Activated CD8-positive, alpha-beta memory T cell treated with anti-CD3 and anti-CD28 coated beads, Interleukin-2, amount 50 U/mL, for 24 hours (primary cell): ENCODE measurements around the gene LAD1.

Experiments used
- DNase-seq: peaks from one replicate; pipeline ENCODE4 v3.0.0-alpha.2; 2020; ENCODE audit errors: extremely low read depth

LAD1 gene

DNA sequence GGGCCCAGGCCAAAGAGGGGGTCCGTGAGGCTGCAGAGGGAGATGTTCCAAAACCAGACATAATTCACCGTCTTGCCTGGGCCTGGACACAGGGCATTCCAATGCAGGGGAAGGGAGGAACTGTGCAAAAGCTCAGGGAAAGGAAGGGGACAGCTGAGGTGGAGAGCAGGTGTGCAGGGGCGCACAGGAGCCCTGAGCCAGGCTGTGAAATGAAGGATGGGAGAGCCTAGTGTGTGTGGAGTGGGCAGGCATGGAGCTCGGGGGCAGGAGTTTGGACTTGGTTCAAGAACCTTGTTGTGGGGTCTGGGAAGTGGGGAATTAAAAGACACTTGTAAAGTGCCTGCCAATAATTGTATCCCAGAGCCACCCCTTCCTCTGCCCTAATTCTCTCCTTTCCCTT lies 20.1 kb upstream of the LAD1 start:
- DNase-seq: no peak

GRCh38 chr1:201418461-201418860 lies 19.3 kb upstream of the LAD1 start:
- no peak for DNase-seq

DNA sequence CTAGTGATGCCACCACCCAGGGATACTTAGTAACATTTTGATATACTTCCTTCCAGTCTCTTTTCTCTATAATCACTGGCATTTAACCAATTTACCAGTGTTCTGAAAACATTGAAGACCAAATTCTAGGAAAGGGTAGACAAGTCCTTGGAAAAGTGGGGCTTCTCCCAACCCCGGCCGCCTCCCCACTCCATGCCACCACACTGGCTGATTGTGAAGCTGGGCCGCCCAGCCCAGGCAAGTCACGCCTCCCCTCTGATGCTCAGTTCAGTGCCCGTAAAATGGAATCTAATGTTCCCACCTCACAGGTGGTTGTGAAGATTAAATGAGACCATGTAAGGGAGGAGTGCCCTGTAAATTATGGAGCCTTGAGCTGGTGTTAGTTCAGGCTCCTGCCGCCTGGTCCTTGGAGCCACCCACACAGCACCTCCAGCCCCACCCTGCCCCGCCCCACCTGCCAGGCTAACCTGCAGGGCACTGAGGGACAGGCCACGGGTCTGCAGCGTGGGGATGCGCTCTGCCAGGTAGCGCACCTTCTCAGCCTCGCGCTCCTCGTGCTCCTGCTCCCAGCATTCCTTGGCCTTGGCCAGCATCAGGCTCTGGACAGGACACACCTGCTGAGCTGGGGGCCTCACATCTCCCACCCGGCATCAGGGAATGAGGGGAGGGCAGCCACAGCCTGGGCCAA lies 15.1 kb upstream of the LAD1 start:
- no peak for DNase-seq

DNA sequence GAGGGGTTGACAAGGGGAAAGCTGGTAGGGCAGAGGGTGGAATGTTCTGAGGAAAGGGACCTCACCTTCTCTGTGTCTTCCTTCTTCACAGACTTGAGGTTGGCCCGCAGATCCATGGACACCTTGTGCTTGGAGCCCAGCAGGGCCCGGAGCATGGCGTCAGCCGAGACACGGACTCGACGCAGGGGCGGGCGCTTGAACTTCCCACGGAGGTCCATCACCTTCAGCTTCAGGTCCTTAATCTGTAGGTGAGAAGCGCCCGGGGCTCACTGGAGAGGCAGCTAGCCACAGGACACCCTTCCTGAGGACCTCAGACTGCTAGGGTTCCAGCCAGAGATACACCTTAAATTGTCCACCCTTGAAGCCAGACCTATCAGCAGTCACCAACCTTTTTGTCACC lies 12.2 kb upstream of the LAD1 start:
- DNase-seq: no peak

DNA sequence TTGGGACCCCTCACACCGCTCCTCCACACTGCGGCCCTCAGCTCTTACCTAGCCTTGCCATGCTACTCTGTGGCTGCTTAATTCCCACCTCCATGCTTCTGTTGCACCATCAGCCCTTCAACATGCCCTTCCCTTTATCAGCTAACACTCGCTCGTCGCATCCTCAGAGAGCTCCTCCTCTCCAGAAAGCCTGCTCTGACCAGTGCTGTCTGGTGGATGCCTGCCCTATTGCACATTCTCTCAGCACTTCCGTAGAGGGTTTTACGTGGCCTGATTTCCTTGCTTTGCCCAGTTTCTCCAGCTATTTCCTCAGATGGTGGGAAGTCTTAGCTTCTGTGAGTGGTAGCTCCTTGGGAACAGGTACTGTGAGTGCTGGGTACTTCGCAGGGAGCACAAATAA lies 10.3 kb upstream of the LAD1 start:
- DNase-seq: no peak

- DNase-seq: no peak
These were observed 9.7 kb upstream of the LAD1 start for GRCh38 chr1:201408834-201409200.

DNA sequence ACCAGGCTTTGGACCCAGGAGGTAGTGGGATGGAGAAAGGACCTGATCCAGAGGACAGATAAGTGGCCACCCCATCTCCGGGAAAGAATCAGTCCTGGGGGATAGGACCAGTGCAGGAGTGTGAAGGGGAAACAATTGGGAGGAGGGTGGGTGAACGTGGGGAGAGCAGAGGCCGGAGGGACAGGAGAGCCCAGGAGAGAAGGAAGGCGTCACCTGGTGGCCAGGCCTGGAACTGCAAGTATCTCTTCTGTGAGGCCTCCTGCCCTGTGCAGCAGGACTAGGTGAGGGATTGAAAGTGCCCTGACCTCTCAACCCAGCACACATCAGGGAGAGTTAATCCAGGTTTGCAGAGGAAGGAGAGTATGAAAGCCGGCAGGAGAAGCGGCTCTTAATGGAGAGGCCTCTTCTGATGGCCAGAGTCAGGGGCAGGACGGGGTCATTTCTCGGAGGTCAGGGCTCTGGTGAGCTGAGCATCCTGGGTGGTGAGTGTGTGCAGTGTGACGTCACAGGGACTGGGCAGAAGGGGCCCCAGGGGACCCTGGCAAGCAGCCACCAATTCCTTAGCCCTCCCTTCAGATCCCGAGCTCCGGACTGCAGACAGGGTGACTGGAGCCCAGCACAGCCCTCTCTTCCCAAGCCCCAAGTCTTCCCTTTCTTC lies 9.2 kb upstream of the LAD1 start:
- peak; percentile 34 for DNase-seq

DNA sequence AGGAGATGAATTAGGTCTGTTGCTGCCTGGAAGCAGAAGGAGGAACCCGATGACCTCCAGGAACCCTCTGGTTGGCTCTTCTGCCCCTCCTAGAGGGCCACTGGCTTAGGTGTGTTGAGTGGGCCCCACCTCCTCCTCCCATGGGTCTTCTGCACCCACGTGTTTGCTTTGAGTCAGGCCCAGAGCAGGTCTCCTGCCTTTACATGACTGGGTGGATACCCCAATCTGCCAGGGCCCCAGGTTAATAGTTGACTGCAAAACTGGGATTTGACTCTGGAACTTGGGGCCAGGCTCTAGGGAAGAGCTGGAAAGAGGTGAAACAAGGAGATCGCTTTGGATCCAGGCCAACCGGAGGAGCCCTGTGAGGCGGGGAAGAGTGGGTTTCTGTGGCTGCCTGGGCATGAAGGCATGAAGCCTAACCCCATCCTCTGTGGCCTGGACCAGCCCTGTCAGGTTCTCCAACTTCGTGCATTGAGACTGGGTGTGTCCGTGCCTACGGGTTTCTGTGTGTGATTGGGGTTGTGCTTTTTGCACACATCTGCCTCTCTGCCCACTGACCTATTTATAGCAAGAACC lies 7.8 kb upstream of the LAD1 start:
- DNase-seq: no peak

DNA sequence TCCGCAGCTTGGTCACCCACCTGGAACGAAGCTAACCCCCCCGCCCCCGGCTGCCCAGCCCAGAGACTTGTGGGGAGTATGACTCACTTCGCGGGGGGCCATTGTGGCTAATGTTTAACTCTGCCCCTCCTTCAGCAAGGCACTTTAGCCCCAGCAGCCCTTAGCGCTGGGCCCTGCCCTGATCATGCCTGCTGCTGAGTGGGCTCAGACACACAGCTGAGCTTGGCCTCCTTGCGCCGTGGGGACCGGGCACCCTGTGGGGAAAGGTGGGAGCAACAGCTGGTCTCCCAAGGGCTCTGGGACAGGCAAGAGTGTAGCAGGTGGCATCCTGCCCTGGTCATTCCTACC lies 6.3 kb upstream of the LAD1 start:
- DNase-seq: no peak

- no peak for DNase-seq
These were observed 5.8 kb upstream of the LAD1 start for GRCh38 chr1:201404722-201405483.

DNA sequence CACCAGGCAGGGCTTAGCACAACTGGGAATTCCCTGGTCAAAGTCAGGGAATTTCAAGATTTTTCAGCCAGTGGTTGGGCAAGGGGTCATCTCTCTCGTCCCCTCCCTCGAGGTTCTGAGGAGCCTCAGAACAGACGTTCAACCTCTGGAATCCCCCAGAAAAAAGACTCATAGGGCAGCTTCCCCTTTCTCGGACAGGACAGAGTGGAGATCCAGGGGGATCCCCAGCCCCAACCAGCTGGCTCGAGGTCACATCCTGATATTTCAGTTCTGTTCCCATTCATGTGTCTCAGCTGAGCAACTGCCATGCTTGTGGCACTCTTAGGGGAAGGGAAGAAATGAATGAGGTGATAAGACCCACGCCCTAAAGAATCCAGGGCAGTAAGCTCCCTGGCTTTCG lies 4.9 kb upstream of the LAD1 start:
- DNase-seq: no peak

DNA sequence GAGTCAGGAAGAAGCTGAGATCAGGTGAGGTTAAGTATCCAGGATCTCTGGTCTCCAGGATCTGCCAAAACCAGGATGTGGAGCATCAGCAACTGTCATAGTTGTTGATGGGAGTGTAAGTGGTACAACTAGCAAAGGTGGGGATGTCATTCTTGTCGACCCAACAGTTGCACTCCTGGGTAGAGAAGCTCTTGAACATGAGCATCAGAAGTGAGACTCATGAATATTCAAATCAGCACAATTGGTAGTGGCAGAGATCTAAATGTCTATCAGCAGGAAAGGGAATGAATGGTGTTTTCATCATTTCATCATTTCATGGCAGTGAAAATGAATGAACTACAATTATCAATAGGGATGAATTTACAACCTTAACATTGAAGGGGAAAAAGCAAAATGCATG lies 4.2 kb upstream of the LAD1 start:
- DNase-seq: no peak

DNA sequence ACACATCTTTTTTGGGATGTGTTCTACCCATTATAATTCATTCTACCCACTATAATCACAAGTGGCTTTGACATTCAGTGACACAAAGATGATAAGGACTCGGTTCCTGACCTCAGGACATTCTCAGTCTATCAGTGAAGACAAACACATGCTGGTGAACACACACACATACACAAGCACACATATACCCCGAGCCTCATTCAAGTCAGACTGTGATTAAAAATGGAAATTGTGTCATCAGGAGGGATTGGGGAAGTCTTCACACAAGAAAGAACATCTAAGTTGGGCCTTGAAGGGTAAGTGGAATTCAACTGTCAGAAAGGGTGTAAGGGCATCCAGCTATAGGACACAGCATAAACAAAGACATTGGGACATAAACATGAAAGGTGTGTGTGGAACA lies 2.6 kb upstream of the LAD1 start:
- DNase-seq: no peak

DNA sequence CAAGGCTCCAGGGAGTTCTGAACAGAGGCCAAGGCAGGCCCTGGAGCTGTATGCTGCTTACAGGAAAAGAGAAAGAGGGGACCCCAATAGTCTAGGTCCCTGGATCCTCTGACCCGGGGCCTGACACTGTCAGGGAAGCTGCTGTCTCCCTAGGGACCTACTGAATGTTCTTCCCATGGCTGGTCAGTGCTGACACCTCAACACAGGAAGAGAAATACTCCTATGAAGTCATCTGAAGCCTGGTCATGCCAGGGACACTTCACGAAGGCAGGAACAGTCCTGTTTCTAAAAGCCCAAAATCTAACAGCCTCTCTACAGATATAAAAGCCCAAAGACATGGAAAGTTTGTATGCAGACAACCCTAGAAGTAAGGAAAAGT lies 1.7 kb upstream of the LAD1 start:
- no peak for DNase-seq

GRCh38 chr1:201400212-201400851 lies 1.2 kb upstream of the LAD1 start:
- no peak for DNase-seq

- DNase-seq: no peak
These were observed 415 bp upstream of the LAD1 start for GRCh38 chr1:201399352-201400126.

GRCh38 chr1:201397675-201398074 lies 1.4 kb downstream of the LAD1 start:
- no peak for DNase-seq

DNA sequence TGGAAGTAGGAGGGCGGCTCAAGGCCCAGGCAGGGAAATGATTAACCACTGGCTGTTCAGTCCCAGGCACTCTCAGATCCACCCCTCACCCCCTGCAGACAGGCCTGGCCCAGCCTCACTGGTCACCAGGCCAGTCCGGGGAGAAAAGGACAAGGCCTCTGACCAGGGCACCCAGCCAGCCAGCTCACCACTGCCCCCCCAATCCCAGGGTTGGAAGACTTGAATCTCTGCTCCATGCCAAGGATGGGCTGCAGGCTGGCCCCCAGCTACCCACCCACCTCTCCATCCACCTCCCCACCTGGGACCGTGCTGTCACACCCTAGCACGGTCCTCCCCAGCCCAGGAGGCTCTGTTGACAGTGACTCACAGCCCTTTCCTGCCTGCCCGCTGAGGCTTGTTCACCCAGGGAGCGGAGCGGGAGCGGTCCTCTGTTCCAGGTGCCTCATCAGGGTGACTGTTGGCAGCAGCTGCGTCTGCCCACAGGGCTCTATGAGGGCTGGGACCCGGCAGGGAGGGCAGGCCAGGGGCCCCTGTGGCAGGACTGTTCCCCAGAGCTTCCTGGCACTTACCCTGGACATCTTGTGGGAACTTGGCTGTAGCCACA lies 2.2 kb downstream of the LAD1 start:
- DNase-seq: no peak

DNA sequence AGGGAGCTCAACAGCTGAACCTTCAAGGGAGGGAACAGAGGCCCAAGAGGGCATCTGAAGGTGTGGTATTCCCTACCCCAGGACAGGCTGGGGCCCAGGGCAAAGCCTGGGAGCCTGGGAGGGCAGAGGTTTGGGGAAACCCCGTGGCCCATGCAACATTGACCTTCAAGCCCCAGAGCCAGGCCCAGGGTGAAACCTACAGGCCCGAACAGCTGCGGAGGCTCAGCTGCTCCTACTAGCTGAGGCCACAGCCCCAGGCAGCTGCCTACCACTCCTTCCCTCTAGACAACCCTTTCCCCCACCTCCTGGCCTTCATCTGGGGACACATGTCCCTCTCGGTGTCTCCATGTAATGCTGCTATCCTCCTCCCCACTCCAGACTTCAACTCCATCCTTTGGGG lies 3.2 kb downstream of the LAD1 start:
- no peak for DNase-seq

DNA sequence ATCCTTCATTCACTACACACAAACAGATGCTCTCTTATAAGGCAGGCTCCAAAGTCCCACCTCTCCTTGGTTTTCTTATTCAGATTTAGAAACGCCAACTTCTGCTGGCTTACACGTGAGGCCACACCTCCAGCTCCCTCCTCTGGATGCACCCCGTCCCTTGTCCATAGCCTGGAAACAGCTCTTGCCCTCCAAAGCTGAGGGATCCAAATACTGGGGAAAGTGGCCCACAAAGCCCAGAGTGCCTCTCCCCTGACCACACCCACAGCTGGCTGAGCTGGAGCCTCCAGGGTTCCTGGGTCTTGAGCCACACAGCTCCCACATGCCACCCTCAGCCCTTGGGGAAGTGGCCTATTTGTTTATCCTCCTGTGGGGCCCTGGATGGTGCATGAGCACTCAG lies 4.5 kb downstream of the LAD1 start:
- no peak for DNase-seq

- no peak for DNase-seq
These were observed 6.0 kb downstream of the LAD1 start for GRCh38 chr1:201393076-201393475.
